ENCODE measurements around the gene CAMK2A.

The CAMK2A gene

DNA sequence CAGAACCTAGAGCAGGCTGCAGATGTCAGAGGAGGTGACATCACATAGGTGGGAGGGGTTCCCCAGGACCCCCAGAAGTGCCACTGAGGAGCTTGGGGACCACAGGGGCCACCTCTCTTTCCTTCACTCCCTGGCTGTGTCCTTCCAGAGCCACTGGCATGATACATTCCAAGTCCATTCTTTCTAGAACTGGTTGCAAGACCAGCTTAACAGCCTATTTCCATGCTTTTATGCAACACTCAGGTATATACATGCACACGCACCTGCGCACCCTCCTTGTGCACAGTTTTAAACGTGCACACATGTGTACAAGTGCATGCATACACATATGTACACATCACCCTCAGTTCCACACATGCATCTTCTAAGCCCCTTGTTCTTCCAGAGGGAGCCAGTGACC is 60.0 kb downstream of the CAMK2A start:
- Histone ChIP-seq H3K36me3 (ENCODE audit: control insufficient read depth, low read length) (no peaks in the 10 kb centered on the region), H3K9me2 (replicated peaks; ENCODE audit: control insufficient read depth, low read length) (no peaks in the 10 kb centered on the region), H3K27me3 (ENCODE audit: control insufficient read depth, low read length) (no peaks in the 10 kb centered on the region), H4K20me1 (ENCODE audit: control insufficient read depth, insufficient read depth, low read depth, low read length) (no peaks in the 10 kb centered on the region), H3K27ac (ENCODE audit: low read depth, low read length) (no peak overlapping the region), H3F3A (ENCODE audit: control insufficient read depth, insufficient read depth) (no peaks in the 10 kb centered on the region), H3K9me3 (ENCODE audit: control insufficient read depth, insufficient read depth, low read length) (no peaks in the 10 kb centered on the region), H3K4me2 (ENCODE audit: low read length) (no peak overlapping the region), H3K4me3 (ENCODE audit: low read length) (no peak overlapping the region), H3K79me2 (ENCODE audit: control insufficient read depth, low read length) (no peaks in the 10 kb centered on the region), H3K4me1 (ENCODE audit: control insufficient read depth, low read length) (0 out of 2 replicates have a peak, but pooled peaks cover under 1% of the 10 kb centered on the region)
- TF ChIP-seq, protein P1, sequence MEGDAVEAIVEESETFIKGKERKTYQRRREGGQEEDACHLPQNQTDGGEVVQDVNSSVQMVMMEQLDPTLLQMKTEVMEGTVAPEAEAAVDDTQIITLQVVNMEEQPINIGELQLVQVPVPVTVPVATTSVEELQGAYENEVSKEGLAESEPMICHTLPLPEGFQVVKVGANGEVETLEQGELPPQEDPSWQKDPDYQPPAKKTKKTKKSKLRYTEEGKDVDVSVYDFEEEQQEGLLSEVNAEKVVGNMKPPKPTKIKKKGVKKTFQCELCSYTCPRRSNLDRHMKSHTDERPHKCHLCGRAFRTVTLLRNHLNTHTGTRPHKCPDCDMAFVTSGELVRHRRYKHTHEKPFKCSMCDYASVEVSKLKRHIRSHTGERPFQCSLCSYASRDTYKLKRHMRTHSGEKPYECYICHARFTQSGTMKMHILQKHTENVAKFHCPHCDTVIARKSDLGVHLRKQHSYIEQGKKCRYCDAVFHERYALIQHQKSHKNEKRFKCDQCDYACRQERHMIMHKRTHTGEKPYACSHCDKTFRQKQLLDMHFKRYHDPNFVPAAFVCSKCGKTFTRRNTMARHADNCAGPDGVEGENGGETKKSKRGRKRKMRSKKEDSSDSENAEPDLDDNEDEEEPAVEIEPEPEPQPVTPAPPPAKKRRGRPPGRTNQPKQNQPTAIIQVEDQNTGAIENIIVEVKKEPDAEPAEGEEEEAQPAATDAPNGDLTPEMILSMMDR (IDR thresholded peaks at IDR 0.05; ENCODE audit: low read depth, low read length, poor library complexity, severe bottlenecking) = no peak
- TF ChIP-seq EZH2phosphoT487 (IDR thresholded peaks at IDR 0.05; ENCODE audit: borderline replicate concordance, low read length) = no peak

DNA sequence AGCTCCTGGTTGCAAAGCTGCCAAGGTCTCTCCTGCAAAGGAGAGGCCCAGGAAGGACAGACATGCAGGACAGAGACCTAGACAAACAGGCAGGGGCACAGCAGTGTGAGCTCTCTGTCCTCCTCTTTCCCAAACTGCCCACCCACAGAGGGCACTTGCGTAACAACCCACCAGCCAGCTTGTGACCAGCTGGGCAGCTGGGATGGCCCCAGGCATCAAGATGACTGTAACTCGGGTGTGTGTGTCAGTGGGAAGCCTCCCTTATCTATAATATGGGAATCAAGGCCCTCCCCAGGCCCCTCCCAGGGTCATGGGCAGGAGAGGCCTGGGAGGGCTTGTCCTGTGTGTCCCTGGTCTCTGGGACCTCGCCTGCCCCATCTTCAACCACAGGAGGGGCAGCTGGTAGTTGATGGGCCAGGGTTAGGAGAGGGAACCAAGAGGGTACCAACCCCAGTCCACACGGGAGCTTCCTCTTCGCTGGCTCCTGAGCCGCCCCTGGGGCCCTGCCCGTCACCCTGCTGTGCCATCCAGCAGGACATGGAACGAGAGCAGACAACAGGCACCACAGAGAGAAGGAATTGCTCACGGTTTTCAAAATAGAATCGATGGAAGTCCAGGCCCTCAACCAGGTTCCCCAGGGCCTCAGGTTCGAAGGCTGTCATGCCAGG is 61.8 kb downstream of the CAMK2A start:
- no peaks in the 10 kb centered on the region for H4K20me1 ChIP-seq (ENCODE audit: control insufficient read depth, insufficient read depth, low read depth, low read length)
- H3K4me3 ChIP-seq (ENCODE audit: low read length) = no peak overlapping the region
- H3K9me2 ChIP-seq (replicated peaks; ENCODE audit: control insufficient read depth, low read length) = no peaks in the 10 kb centered on the region
- H3K27ac ChIP-seq (ENCODE audit: low read depth, low read length) = no peak overlapping the region
- H3F3A ChIP-seq (ENCODE audit: control insufficient read depth, insufficient read depth) = no peaks in the 10 kb centered on the region
- no peaks in the 10 kb centered on the region for H3K9me3 ChIP-seq (ENCODE audit: control insufficient read depth, insufficient read depth, low read length)
- H3K79me2 ChIP-seq (ENCODE audit: control insufficient read depth, low read length) = no peaks in the 10 kb centered on the region
- no peak overlapping the region for H3K4me2 ChIP-seq (ENCODE audit: low read length)
- no peaks in the 10 kb centered on the region for H3K27me3 ChIP-seq (ENCODE audit: control insufficient read depth, low read length)
- TF ChIP-seq, protein P1 (IDR thresholded peaks at IDR 0.05; ENCODE audit: low read depth, low read length, poor library complexity, severe bottlenecking) = no peak
- TF ChIP-seq EZH2phosphoT487 (IDR thresholded peaks at IDR 0.05; ENCODE audit: borderline replicate concordance, low read length) = no peak
- no peaks in the 10 kb centered on the region for H3K36me3 ChIP-seq (ENCODE audit: control insufficient read depth, low read length)
- no peaks in the 10 kb centered on the region for H3K4me1 ChIP-seq (ENCODE audit: control insufficient read depth, low read length)

DNA sequence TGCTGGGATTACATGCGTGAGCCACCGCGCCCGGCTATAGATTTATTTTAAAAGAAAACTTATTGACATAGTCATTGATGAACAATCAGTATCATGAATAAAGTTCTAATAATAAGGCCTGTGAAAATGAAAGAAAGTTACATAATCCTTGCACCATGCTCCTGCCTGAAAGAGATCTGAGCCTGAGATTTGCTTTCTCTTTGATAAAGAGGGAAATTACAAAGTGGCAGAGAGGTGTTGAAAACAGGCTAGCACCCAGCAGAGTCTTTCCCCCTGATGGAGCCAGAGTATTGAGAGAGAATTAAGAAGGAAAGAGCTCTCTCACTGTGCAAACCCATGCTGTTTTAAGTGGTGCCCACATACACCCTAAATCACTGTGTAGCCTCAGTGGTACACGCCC is 62.5 kb downstream of the CAMK2A start:
- Histone ChIP-seq H3K79me2 (ENCODE audit: control insufficient read depth, low read length) (no peaks in the 10 kb centered on the region), H3K4me1 (ENCODE audit: control insufficient read depth, low read length) (no peaks in the 10 kb centered on the region), H3K27ac (ENCODE audit: low read depth, low read length) (no peak overlapping the region), H3K36me3 (ENCODE audit: control insufficient read depth, low read length) (no peaks in the 10 kb centered on the region), H3K4me3 (ENCODE audit: low read length) (no peak overlapping the region), H3K27me3 (ENCODE audit: control insufficient read depth, low read length) (no peaks in the 10 kb centered on the region), H3F3A (ENCODE audit: control insufficient read depth, insufficient read depth) (no peaks in the 10 kb centered on the region), H3K9me3 (ENCODE audit: control insufficient read depth, insufficient read depth, low read length) (no peaks in the 10 kb centered on the region), H4K20me1 (ENCODE audit: control insufficient read depth, insufficient read depth, low read depth, low read length) (no peaks in the 10 kb centered on the region), H3K4me2 (ENCODE audit: low read length) (no peak overlapping the region), H3K9me2 (replicated peaks; ENCODE audit: control insufficient read depth, low read length) (no peaks in the 10 kb centered on the region)
- no peak for TF ChIP-seq EZH2phosphoT487 (IDR thresholded peaks at IDR 0.05; ENCODE audit: borderline replicate concordance, low read length)
- TF ChIP-seq, protein P1 (IDR thresholded peaks at IDR 0.05; ENCODE audit: low read depth, low read length, poor library complexity, severe bottlenecking) = no peak
